Tongue (tissue), 2 donors: ENCODE data around the gene DSTN. TPM values are rescaled to one million over a fixed set of nuclear protein-coding genes. Genes with fewer than 3 reads are reported as not detected.

Source experiments
- DNase-seq: peaks from one replicate; pipeline ENCODE4 v3.0.0-alpha.2; 2015
- total RNA-seq: library from RNA; depleted of rRNA; stranded (reverse); fragments of >200 nt; gene quantifications from one replicate; pipeline ENCODE4 v1.2.3, GENCODE V29; 2014

Gene DSTN
- total RNA-seq, 1 donor from 2014 or later, result 244 TPM

DNA sequence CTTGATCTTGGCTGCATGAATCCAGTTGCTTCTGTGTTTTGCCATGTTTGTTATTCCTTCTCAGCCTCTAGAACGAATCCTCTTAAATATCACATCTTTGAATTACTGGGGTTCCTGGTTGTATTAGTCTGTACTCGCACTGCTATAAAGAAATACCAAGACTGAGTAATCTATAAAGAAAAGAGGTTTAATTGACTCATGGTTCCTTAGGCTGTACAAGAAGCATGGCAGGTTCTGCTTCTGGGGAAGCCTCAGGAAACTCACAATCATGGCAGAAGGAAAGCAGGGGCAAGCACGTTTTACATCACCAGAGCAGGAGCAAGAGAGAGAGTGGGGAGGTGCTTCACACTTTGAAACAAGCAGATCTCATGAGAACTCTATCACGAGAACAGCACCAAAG is 20.7 kb upstream of the DSTN start:
- no peak for DNase-seq

DNA sequence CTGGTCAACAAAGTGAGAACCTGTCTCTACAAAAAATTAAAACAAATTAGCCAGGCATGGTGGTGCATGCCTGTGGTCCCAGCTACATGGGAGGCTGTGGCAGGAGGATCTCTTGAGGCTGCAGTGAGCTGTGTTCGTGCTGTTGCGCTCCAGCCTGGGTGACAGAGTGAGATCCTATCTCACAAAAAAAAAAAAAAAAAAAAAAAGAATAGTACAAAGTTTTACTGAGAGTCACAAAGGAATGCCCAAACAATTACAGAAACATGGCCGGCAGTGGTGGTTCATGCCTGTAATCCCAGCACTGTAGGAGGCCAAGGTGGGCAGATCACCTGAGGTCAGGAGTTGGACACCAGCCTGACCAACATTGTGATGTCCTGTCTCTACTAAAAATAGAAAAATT is 14.8 kb upstream of the DSTN start:
- DNase-seq, result no peak

DNA sequence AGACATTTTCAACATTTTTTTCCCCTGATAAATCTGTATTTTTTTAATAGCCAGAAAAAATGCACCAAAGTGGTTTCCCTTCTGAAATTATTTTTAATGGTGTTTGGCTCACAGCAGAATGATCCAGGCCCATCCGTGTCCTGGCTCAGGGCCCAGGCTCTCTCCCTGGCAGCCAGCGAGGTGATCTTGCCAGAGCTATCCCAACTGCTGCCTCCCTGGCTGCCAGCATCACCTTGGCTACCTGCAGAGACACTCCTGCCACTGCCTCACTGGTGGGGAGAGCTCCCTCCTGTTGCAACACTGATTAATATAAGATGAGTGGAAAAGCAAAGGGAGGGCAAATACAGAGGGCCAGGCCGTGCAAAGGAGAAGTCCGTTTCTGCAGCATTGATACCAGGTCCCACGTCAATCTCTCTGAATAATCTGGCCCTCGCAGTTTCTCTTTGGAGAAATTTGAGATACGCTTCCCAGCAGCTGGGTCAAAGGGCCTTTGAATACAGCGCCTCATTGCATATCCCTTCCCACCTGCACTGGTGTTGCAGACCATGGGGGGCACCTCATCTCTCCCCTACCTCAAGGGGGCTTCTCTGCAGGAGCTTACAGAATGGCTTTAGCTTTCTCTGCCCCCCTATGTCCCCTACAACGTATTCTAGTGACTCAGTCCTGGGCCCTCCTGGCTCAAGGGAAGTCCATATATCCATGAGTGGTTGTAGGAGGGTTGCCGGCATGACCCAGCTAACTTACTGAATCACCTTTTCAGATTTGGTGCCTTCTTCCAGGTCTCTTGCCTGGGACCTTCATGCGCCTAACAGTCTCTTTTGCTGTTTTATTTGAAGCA is 12.8 kb upstream of the DSTN start:
- DNase-seq, result peak; percentile 65

DNA sequence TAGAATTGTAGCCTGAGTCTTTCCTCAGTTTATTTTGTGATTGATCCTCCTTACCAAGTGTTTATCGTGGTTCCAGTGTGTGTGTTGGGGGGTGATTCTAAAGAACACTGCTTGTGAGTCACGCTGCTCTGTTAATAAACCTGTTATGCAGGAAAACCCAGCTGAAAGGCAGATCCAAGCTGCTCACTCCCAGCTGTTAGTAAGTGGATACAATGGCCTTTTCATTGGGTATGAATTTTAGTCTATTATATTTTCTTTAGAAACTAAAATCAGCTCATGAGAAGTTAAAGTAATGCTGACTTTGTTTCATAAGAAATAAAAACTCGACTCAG is 12.2 kb upstream of the DSTN start:
- DNase-seq, result peak; percentile 87

DNA sequence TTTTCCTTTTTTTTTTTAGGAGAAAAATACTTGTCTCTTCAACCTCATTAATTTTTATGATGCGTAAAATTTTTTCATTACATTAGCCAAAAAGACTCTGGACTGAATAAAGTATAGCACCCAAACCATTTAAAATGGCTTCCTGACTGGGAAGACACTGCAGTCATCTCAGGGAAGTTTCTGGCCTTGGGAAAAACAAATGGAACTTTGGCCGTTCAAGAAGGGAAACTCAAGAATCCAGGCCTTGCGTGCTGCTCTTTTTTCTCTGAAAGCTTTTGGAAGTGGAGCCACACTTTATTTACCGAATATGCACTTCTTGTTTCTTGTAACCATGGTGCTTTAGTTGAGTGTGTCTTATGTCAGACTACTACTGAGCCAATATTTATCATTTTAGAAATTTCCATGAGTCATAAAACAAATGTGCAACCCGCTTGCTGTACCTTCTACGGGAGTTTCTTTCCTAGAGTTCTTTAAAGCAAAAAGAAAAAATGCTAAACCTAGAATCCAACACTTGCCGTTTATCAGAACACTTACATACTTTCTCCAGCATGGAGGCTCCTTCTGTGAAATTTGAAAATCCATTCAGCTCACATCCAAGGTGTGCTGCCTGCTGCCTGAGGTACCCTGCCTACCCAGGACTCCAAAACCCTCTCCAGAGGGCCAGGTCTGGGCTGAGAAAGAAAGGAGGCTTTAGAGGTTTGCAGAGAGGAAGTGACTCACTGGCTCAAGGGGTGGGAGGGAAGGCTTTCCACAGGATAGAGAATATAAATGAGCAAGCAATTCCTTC is 11.5 kb upstream of the DSTN start:
- DNase-seq, result peak; percentile 85

DNA sequence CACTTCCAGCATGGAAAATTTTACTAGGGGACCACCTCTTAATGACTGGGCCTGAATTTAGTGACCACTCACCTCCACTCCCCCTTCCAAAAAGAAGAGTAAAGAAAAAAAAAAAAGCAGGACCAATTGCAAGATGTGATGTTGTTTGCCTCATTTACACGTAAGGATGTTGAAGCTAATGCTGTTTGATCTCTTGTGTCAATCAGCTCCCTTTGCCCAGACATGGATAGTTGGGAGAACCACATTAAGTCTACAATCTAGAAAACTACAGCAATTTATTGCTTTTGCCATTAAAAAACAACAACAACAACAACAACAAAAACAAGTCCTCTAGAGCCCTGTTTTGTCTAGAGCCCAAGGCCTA is 11.0 kb upstream of the DSTN start:
- DNase-seq, result no peak

DNA sequence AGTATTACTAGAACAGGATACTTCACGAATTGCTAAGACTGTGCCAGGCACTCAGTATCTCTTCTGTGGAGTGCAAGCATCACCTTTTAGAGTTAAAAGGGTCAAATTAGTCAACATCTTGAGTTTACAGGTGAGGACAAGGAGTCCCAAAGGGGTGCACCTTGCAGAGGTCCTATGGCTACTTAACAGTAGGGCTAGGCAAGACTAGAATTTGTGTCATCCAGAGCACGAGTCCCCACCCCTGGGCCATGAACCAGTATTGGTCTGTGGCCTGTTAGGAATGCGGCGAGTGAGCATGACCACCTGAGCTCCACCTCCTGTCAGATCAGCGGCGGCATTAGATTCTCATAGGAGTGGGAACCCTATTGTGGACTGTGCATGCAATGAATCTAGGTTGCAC is 10.5 kb upstream of the DSTN start:
- no peak for DNase-seq

DNA sequence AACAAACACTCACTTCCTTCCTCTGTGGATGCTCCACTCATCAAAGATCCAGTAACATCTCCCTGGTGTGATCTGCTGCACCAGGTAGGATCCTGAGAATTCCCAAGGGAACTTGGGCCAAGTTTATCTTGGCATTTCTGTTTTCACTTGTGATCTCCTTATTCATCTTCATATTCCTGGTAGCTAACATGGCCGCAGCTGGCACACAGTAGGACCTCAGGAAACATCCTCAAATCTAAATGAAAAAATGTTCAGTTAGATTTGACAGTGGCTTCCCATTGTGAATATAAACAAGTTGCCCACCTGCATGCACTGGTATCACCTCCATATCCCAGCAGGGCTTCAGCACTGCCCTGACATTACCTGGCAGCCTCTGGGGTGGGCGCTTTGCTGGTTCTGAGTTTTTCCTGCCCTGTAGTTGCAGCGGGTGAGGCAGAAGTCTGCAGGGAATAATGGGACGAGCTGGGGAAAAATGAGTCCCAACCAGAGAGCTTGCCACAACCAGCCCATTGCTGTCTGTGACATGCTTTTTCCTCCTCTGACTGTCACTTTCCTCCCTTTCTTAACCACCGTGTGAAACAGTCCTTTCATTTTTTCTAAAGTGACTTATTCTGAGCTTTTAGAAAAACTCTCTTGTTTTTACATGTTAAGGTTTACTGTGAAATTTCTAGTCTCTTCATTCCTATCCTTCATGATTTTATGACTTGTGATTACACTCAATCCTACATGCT is 9.4 kb upstream of the DSTN start:
- no peak for DNase-seq

DNA sequence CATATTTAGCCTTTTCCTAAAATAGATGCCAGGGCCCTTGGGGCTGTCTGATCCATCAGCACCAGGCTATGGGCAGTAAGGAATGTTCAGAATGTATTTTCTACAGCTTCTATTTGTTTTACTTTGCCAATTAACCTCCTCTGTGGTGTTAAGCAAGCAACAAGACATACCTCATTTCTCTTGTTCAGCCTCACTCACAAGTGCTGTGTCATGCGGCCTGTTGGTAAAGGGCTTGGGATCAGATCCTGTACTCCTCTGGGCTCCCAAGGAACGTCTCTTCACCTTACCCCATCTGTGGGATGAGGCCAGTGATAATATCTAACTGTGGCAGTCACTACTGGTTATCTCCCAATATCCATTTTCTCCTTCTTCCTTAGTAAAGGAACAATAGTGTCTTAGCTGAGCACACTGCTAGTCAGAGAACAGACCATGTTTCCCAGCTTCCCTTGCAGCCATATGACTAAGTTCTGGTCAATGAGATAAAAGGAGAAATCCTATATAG is 7.0 kb upstream of the DSTN start:
- no peak for DNase-seq

DNA sequence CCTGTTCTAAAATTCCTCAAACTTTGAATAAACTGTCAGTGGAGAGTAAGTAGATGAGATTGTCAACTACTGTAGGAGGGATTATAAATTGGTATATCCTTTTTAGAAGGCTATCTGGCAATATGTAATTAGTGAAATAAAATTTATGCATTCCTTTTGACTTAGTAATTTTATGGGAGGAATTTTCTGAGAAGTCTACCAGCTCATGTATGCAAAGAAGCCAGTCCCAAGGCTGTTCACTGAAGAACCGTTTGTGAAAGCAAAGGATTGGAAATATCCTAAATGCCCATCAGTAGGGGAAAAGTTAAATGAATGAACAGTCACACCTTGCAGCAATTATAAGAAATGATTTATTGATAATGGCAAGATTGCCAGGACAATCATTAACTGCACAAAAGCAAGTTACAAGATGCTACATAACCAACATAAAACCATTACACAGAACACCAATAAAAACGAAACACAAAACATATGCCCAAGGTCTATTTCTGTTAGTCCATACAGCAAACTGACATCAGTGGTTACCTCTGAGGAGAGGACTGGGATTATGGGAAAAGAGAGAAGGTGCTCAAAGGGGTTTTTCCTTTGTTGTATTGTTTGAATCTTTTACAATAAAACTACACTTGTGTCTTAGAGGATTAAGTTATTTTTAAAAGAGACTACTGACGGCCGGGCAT is 4.6 kb upstream of the DSTN start:
- DNase-seq, result no peak

DNA sequence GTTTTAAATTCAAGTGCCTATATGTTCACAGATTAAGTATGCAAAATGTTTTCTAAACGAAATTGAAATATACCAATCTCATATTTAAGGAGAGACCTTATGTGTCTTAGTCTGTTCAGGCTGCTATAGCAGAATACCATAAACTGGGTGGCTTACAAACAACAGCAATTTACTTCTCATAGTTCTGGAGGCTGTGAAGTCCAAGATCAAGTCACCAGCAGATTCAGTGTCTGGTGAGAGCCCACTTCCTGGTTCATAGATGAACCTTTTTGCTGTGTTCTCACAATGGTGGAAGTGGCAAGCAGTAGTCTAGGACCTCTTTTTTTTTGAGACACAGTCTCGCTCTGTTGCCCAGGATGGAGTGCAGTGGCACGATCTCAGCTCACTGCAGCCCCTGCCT is 3.5 kb upstream of the DSTN start:
- DNase-seq, result no peak

DNA sequence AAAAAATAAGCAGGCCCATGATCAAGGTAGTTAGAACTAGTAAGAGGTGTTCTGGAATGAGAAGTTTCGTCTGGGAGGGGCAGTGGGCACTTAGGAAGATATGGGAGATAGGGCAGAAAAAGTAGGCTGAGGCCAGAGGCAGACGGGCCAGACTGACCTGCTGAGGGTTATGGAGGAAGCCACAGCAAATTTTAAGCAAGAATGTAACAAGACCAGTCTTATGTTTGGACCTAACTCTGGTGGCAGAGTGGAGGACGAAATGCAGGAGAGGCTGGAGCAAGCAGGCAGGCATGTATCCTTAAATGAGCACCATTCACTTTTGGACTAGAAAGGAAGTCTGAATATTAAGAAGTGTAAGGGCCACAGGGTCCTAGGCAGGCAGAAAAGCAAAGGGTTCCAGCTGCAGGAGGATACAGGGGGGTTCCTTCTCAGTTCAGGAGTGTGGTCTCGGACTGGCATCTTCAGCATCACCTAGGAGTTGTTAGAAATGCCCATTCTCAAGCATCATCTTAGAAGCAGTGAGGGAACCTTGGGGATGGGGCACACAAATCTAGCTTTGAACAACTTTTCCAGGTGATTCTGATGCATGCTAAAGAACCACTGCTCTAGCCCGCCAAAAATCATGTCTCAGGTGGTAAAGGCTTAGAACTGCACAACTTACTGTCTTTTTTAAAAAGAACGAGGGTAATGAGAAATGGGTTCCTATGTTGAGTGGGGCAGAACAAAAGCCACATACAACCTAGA is 1.7 kb upstream of the DSTN start:
- DNase-seq, result peak; percentile 28

DNA sequence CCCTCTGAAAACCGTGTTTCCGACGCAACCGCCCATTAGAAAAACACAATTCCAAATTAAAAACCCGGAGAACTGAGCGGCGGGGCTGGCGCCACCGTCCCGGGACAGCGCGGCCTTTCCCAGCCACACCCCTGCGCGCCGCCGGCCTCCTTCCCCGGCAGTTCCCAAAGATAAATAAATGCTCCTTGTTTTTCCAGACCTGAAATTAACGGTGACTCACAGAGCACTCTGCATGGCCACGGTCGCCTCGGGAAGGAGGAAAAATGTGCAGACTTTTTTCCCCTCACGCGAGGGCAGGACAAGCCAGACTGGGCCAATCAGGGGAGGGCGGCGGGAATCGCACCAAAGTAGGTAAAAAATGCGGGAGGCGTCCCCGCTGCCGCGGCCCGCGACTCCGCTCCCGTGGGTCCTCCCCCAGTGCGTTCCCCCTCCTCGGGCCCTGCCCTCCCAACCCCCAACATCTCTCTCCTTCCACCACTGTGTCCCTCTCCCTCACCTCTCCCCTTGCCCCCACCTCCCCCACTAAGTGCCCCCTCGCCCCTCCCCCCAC is 828 bp upstream of the DSTN start:
- DNase-seq, result peak; percentile 87

DNA sequence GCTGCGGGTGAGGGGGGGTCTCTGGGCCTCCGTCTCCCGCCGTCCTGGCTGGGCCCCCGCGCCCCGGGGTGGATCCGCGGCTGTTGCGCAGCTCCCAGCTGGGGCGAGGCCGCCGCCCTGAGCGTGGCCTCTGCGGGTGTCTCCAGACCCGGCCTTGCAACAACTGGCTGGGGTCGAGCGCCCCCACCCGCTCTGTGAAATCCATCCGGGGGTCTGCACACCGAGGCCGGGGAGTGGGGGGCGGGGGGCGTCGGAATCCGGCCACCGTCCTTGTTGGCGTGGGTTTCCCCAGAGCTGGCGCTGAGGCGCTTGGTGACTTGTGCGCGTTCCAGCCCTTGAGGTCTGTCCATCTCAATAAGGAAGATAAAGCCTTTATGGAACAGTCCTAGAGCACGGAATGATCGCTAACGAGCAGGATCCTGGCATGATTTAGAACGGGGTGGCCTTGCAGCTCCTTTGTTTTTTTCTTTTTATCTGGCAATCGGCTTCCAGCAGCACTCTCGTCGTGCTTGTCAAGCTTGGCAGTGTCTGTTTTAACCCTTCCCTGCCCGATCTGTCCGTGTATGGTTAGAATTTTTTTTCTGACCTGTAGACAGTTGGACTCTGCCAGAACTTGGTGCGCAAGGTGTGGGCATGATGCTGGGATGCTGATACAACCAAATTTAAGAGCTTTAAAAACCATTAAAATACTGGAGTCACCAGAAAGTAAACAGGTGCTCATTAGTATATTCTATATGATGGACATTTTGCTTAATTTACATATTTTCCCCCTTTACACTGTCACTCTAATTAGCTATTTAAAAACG is 675 bp downstream of the DSTN start:
- peak; percentile 80 for DNase-seq

DNA sequence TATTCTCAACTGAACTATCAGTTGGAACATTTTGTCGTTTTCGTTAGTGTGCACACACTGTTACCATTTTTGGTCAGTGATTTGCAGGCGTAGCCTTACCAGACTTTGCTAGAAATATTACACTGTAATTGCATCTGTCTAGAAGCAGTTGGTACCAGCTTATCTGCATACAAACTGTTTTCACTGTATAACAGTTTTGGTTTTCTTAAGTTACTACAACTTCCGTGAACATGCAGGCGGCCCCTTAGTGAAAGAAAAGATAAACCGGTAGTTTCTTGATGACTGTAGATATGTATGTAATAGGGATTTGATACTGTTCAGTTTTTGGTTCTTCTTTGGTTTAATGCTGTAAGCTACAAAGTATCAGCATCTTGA is 1.3 kb downstream of the DSTN start:
- DNase-seq, result peak; percentile 31

DNA sequence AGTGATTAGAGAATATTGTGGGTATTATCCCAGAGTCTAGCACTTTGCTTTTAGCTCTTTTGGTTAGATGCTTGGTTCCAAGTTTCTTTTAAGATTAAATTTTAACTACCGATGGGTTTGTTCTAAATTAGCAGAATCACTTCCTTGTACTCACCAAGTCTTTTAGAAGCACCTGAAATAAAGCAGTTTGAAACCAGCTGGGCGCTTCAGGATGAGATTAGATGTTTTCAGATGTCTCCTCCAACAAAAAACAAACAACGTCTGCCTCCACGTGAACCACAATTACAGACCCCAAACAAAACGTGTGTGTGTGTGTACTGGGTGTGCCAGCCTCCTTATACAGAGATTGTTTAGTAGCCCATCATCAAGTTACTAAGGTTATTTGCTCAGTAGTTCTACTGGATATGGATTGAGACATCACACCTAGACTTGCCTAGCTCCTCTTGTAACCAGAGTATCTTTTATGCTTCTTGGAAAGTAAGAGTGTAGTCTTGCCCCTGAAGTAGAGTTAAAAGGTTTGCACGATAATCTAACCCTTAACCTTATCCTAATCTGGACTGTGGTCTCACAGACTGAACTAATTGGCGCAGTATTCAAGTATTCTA is 2.3 kb downstream of the DSTN start:
- DNase-seq, result no peak

DNA sequence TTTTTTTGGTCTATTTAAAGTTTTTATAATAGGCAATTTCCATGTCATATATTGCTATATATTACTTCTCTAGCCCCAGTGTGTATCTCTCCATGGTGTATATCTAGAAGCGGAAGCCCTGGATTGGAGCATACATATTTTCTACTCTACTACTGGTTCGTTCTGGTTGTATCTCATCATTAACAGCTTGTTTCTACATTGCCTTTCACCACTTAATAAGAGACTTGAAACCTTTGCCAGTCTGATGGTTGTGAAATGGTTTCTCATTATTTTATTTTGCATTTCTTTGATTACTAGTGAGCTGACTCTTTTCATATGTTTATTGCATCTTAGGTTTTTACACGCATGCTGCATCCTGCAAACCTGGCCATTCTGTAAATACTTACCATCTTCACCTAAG is 3.6 kb downstream of the DSTN start:
- no peak for DNase-seq

DNA sequence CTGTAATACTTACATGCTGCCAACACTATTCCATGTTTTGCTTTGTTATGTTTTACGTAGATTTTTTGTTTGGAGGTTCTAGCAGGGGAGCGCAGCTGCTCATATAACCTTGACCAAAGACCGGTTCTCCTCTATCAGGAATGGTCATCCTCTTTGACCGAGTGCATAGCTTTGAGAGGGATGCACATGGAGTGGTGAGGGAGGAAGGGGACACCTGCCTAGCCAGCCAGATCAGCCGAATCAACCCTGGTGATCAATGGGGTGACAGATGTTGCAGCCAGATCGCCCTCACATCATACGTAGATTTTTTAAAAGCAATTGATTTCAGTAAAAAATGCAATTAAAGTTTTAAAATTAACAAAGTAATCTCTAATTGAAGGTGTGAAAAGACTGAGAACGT is 6.3 kb downstream of the DSTN start:
- DNase-seq, result no peak

DNA sequence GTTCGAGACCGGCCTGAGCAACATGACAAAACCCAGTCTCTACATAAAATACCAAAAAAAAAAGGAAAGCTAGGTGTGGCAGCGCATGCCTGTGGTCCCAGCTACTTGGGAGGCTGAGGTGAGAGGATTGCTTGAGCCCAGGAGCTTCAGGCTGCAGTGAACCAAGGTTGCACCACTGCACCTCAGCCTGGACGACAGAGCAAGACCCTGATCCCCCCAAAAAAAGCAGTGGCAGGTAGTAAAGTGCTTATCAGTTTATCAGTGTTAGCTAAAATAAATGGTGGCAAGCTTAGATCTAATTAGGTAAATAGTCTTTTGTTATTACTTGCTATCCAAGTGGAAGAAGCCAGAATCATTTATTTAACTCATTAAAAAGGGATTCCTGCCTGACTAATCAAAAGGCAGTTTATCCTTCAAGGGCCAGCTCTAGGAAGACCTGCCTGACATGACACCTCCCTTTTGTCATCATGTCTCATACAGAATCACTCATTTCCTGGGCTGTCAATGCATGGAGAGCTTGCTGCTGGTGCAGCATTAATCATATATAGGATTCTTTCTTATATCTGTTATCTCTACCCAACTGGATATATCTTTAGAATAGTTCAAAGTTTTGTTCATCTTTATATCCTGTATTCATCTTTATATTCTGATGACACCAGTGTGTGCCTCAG is 9.6 kb downstream of the DSTN start:
- DNase-seq, result no peak

DNA sequence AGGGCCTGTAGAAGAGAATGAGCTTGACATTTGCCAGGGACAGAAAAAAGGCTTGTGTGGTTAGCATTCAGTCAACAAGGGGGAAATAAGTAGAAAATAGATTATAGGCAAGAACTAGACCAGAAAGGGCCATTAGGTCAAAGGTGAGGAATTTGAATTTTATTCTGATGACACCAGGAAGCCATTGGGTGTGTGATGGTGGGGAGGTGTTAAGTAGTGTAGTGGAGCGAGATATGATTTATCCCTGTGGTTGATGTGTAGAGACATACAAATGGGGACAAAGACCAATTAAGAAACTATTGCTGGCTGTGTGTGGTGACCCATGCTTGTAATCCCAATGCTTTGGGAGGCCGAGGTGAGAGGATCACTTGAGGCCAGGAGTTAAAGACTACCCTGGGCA is 11.0 kb downstream of the DSTN start:
- no peak for DNase-seq
